HG03066 (cell line): Measurements from ENCODE around the gene AAGAB.
"Not testable (repeated sequence)": the region's sequence is repeated elsewhere in the genome, so short reads cannot be mapped to it uniquely, and the experiment has no call there.

Source experiments
- ATAC-seq: cut with Tn5 transposase; IDR thresholded peaks from one replicate; pipeline ENCODE4 v1.9.1; 2021; ENCODE audit warnings: low read depth; ENCODE audit not compliant: unreplicated experiment

The AAGAB gene

GRCh38 chr15:67254238-67255175 is at the start of gene AAGAB, which contains the start of gene IQCH:
AAGAB (minus strand) TSS chr15:67254661; CDS start chr15:67254631, 30 bp downstream.
IQCH (plus strand) TSS chr15:67254786; CDS start chr15:67254897, 111 bp downstream.
- ATAC-seq: peak; percentile 92

- no peak for ATAC-seq
Observed at GRCh38 chr15:67303490-67304363, 49.3 kb upstream of the AAGAB start.

GRCh38 chr15:67300266-67301025 is 46.0 kb upstream of the AAGAB start:
- no peak for ATAC-seq

- no peak for ATAC-seq
Observed at GRCh38 chr15:67296684-67297083, 42.2 kb upstream of the AAGAB start.

GRCh38 chr15:67296188-67296587 is 41.7 kb upstream of the AAGAB start:
- ATAC-seq: no peak

GRCh38 chr15:67290319-67290718 is 35.9 kb upstream of the AAGAB start:
- no peak for ATAC-seq

GRCh38 chr15:67286400-67286799 is 31.9 kb upstream of the AAGAB start:
- ATAC-seq: not testable (repeated sequence)

- not testable (repeated sequence) for ATAC-seq
Observed at GRCh38 chr15:67285625-67286024, 31.2 kb upstream of the AAGAB start.

- no peak for ATAC-seq
Observed at GRCh38 chr15:67281714-67282113, 27.3 kb upstream of the AAGAB start.

GRCh38 chr15:67280217-67280616 is 25.8 kb upstream of the AAGAB start:
- ATAC-seq: no peak

GRCh38 chr15:67276666-67277065 is 22.2 kb upstream of the AAGAB start:
- ATAC-seq: no peak

GRCh38 chr15:67274236-67274635 is 19.8 kb upstream of the AAGAB start:
- no peak for ATAC-seq

- ATAC-seq: no peak
Observed at GRCh38 chr15:67267951-67268941, 13.8 kb upstream of the AAGAB start.

- ATAC-seq: no peak
Observed at GRCh38 chr15:67267440-67267839, 13.0 kb upstream of the AAGAB start.

- no peak for ATAC-seq
Observed at GRCh38 chr15:67266870-67267269, 12.4 kb upstream of the AAGAB start.

GRCh38 chr15:67259806-67260205 is 5.3 kb upstream of the AAGAB start:
- ATAC-seq: no peak

GRCh38 chr15:67259379-67259778 is 4.9 kb upstream of the AAGAB start:
- no peak for ATAC-seq

GRCh38 chr15:67258412-67258811 is 4.0 kb upstream of the AAGAB start:
- ATAC-seq: not testable (repeated sequence)

GRCh38 chr15:67256051-67256450 is 1.6 kb upstream of the AAGAB start:
- ATAC-seq: no peak
